ENCODE data around the gene GSTK1. TPM values are rescaled to one million over a fixed set of nuclear protein-coding genes. Genes with fewer than 3 reads are reported as not detected.

Gene GSTK1
- total and polyA plus RNA-seq, 9 of the 15 experiments (the other 6 are each of a cell fraction or from before 2014, with no cell fraction given): 155 to 441 (median 233) TPM

GRCh38 chr7:143256932-143257331 is 6.3 kb upstream of the GSTK1 start (continued):
- no peak for TF ChIP-seq ZHX1 (conservative IDR thresholded peaks at IDR 0.05; ENCODE audit: low read length)
- peak; percentile 84 for TF ChIP-seq TEAD4 (IDR thresholded peaks at IDR 0.05; ENCODE audit: low read length)
- no peak for TF ChIP-seq TEAD4 (CRISPR knock-in tag; IDR thresholded peaks at IDR 0.05; ENCODE audit: borderline replicate concordance)
- peak; percentile 60; the same call in 1 of the 2 replicates for TF ChIP-seq STAT5A (IDR thresholded peaks at IDR 0.05; ENCODE audit: borderline replicate concordance, low read length)
- peak in 1 of 2 experiments; percentile 54; a peak in 1 of 3 replicates for TF ChIP-seq CBX3 (IDR thresholded peaks at IDR 0.05; ENCODE audit: borderline replicate concordance in 1 of 2, low read length in 2 of 2)
- TF ChIP-seq CBFA2T3 (IDR thresholded peaks at IDR 0.05): peak; percentile 87
- no peak for TF ChIP-seq TAF1 (IDR thresholded peaks at IDR 0.05; ENCODE audit: control insufficient read depth, extremely low read depth, insufficient read depth, low read length, severe bottlenecking)
- 0 out of 2 replicates have a peak, but pooled peaks have one; percentile 41 for TF ChIP-seq CHAMP1 (IDR thresholded peaks at IDR 0.05)
- peak; percentile 30; the same call in 1 of the 2 replicates for TF ChIP-seq ETV1 (tag; conservative IDR thresholded peaks at IDR 0.05; ENCODE audit: low read depth)
- TF ChIP-seq GATA2 (CRISPR knock-in tag; IDR thresholded peaks at IDR 0.05): peak; percentile 39; the same call in 1 of the 2 replicates
- no peak for TF ChIP-seq ZNF324 (CRISPR knock-in tag; IDR thresholded peaks at IDR 0.05)

All from K562 (cell line).